Skeletal muscle cell (primary cell): Measurements from ENCODE around the gene SSNA1.

Experiments
- DNase-seq: peaks from one replicate; pipeline ENCODE4 v3.0.0-alpha.2; 2010; ENCODE audit warnings: low read depth
- H3K4me3 ChIP-seq: 2 replicates; pipeline ENCODE4 v1.5.1; 2011; ENCODE audit warnings: low read depth, mild to moderate bottlenecking, control low read depth, low read length, moderate library complexity

The SSNA1 gene

GRCh38 chr9:137166380-137167229, 21.9 kb upstream of the SSNA1 start:
- no peak for DNase-seq
- no peak overlapping the region for H3K4me3 ChIP-seq

- no peak for DNase-seq
Measured at GRCh38 chr9:137167277-137167746, 21.2 kb upstream of the SSNA1 start.

DNA sequence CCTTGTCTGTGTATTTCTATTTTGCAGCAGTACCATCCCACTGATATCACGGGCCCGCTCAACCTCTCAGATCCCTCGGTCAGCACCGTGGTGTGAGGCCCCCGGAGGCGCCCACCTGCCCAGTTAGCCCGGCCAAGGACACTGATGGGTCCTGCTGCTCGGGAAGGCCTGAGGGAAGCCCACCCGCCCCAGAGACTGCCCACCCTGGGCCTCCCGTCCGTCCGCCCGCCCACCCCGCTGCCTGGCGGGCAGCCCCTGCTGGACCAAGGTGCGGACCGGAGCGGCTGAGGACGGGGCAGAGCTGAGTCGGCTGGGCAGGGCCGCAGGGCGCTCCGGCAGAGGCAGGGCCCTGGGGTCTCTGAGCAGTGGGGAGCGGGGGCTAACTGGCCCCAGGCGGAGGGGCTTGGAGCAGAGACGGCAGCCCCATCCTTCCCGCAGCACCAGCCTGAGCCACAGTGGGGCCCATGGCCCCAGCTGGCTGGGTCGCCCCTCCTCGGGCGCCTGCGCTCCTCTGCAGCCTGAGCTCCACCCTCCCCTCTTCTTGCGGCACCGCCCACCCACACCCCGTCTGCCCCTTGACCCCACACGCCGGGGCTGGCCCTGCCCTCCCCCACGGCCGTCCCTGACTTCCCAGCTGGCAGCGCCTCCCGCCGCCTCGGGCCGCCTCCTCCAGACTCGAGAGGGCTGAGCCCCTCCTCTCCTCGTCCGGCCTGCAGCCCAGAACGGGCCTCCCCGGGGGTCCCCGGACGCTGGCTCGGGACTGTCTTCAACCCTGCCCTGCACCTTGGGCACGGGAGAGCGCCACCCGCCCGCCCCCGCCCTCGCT, 20.5 kb upstream of the SSNA1 start:
- H3K4me3 ChIP-seq, result no peak overlapping the region
- DNase-seq, result no peak

More at GRCh38 chr9:137167277-137167746, 21.2 kb upstream of the SSNA1 start:
- H3K4me3 ChIP-seq, result no peak overlapping the region

GRCh38 chr9:137168573-137168903, 19.9 kb upstream of the SSNA1 start:
- DNase-seq, result no peak
- peak overlapping the region; percentile 15 for H3K4me3 ChIP-seq

GRCh38 chr9:137168904-137169856, 19.3 kb upstream of the SSNA1 start:
- peak overlapping the region; percentile 15 for H3K4me3 ChIP-seq
- no peak for DNase-seq

GRCh38 chr9:137169896-137170358, 18.5 kb upstream of the SSNA1 start, which contains the start of gene LRRC26:
LRRC26 (minus strand) TSS chr9:137170051; CDS start chr9:137169943, 108 bp downstream.
- DNase-seq, result no peak
- H3K4me3 ChIP-seq, result no peak within 1 kb of the TSS

DNA sequence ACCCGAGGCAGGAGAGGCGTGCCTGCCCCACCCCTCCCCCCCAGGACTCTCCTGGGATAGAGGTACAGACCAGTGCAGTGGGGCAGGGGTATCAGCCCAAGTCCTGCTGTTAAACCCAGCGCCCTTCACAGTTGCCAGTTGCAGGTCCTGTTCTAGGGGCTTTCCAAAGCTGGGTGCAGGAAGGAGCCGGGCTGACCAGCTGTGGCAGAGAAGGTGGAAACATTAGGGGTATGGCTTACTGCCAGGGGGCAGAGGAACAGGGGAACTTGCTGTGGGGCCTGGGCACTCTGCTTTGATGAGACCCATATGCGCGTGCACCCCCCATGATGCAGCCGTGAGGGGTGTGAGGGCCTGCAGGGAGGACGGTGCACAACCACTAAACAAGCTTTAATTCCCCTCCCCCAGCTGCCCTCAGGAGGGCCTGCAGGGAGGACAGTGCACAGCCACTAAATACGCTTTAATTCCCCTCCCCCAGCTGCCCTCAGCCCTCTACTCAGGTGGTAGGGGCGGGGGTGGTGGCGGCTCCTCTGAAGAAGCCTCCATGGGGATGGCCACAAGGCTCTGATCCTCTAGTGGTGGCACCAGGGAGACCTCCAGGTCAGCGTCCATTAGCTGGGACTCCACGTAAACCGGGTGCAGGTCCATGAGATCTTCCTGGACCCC, 17.9 kb upstream of the SSNA1 start:
- H3K4me3 ChIP-seq, result no peak overlapping the region
- no peak for DNase-seq

GRCh38 chr9:137171149-137171900, 17.2 kb upstream of the SSNA1 start:
- no peak overlapping the region for H3K4me3 ChIP-seq

DNA sequence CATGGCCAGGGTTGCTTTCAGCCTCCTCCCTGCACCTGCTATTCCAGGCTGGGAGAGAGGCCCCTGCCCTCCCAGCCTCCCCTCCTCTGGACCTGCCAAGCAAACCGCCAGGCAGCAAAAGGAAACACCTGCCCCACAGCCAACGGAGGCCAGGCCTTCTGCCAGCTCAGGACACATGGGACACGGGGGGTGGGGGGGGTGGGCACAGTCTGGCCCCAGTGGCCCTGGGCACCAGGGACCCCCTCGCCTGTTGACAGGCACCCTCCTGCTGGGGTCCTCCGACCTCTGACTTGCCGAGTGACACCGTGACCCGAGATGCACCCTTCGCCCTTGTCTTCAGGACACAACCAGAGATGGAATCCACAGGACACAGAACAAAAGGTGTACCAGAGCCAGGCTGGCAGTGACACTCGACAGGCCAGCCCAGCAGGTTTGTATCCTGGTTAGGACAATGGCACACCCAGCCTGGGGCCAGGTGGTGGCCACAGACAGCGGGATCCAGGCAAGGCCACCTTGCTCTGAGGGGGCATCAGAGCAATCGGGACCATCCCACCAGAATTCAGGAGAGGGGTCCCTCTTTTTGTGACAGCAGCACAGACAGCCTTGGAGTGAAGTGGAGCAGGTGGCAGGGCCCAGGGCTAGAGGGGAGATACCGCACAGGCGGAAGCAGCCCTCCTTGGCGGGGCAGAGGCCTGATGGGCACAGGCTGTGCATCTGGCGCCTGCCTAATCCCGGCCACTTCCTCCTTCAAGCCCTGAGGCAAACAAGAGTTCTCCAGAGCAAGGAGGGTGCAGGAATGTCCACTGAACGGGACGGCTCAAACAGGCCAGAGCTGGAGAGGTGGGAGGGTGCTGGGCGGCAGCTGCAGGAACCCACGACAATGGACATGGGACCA, 15.3 kb upstream of the SSNA1 start:
- DNase-seq, result no peak
- H3K4me3 ChIP-seq, result no peak overlapping the region

More at GRCh38 chr9:137171149-137171900, 17.2 kb upstream of the SSNA1 start:
- DNase-seq, result no peak

- no peak overlapping the region for H3K4me3 ChIP-seq
- no peak for DNase-seq
Measured at GRCh38 chr9:137173796-137174664, 14.4 kb upstream of the SSNA1 start.

DNA sequence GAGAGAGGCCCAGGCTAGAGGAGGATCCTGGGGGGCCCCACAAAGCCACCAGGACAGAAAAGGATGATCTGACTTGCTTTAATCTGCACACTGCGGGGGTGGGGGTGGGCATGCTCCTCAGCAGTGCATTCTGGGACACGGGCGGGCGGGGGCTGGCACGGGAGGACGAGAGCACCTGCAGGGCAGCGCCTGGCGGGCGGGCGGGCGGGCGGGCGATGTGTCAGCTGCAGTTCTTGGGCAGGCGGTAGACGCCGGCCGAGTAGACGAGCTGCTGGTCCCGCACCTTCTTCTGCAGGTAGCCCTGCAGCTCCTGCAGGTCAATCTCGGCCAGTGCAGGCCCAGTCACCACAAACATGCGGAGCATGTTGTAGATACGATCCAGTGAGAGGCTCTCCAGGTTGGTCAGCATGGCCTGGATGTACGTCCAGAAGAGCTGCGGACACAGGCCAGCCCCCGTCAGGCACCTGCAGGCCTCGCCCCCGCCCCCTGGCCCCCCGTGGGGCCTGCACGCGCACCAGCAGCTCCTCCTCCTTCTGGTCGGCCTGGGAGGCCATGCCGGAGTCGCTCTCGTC, 13.7 kb upstream of the SSNA1 start:
- H3K4me3 ChIP-seq, result no peak overlapping the region
- no peak for DNase-seq

- DNase-seq, result no peak
- no peak overlapping the region for H3K4me3 ChIP-seq
Measured at GRCh38 chr9:137175345-137175961, 13.0 kb upstream of the SSNA1 start.

GRCh38 chr9:137176302-137177182, 11.9 kb upstream of the SSNA1 start:
- H3K4me3 ChIP-seq, result no peak overlapping the region

DNA sequence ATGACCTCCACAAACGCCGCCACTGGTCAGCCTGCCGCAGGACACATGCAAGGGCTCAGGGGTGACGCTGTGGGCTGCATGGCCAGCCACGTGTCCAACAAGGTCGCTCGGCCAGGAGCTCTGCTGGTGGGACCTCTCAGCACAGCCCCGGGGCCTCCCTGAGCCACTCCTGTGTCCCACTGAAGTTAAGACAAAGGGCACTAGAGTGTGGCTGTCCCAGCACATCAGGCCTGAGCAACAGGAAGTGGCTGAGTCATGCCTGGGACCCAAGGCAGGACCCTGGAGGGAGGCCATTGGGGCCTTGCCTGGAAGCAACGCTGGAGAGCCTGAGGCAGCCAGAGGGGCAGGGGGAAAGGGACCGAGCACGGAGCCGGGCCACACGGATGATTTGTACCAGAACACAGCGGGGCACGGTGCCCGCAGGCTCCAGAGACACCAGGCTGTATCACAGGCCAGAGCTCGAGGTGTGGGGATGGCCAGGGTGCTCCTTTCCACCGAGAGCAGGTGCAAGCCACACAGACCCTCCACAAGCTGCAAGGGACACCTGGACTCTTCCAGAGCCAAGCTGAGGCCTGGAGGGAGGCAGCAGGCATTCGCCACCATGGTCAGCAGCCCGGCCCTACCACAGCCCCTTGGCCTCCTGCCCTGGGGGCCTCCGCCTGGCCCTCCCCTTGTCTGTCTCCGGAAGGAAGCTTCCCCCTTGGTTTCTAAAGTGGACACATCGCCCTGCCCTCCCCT, 10.1 kb upstream of the SSNA1 start:
- H3K4me3 ChIP-seq, result no peak overlapping the region
- DNase-seq, result no peak

More at GRCh38 chr9:137176302-137177182, 11.9 kb upstream of the SSNA1 start:
- no peak for DNase-seq
